PC-3 (cell line): ENCODE results near the gene PLPPR3. TPM values are rescaled to one million over a fixed set of nuclear protein-coding genes. Genes with fewer than 3 reads are reported as not detected.

Experiments used
- ATAC-seq: fragments of 200-7000 bp; cut with Tn5 transposase; 2 replicates; pipeline ENCODE4 v1.9.1; 2020; ENCODE audit warnings: mild to moderate bottlenecking, moderate library complexity
- BruUV-seq: library from RNA; stranded (reverse); fragments of 400-500 nt; replicated peaks from 2 replicates; lab custom pipeline; 2021; lab: Mats Ljungman, UMichigan
- CTCF ChIA-PET: fragments of 300-600 bp; sonication (Branson Sonifier 250); formaldehyde crosslinking; loops from one replicate; lab custom pipeline; 2022; ENCODE audit warnings: antibody characterized with exemption; lab: Charles Lee
- POLR2A ChIA-PET: fragments of 300-600 bp; sonication (Branson Sonifier 250); formaldehyde crosslinking; loops from one replicate; lab custom pipeline; 2022; ENCODE audit warnings: antibody characterized with exemption; ENCODE audit not compliant: unreplicated experiment; lab: Charles Lee
- DNase-seq: peaks from one replicate; pipeline ENCODE4 v3.0.0-alpha.2; 2015
- H2AFZ ChIP-seq: fragments of 300-600 bp; sonication (generic); 2 replicates; pipeline ENCODE4 v1.6.0; 2016; ENCODE audit warnings: antibody characterized with exemption, low read length
- H3F3A ChIP-seq: fragments of 300-600 bp; sonication (generic); one replicate; pipeline ENCODE4 v1.6.0; 2017; ENCODE audit warnings: antibody characterized with exemption, low read length, control low read depth, mild to moderate bottlenecking; ENCODE audit not compliant: unreplicated experiment
- H3K27ac ChIP-seq: fragments of 300-600 bp; sonication (generic); 2 replicates; pipeline ENCODE4 v1.5.1; 2016; ENCODE audit warnings: mild to moderate bottlenecking, low read length
- H3K27me3 ChIP-seq: fragments of 300-600 bp; sonication (generic); 2 replicates; pipeline ENCODE4 v1.6.1; 2016; ENCODE audit warnings: low read length, mixed read lengths
- H3K36me3 ChIP-seq: fragments of 300-600 bp; sonication (generic); 2 replicates; pipeline ENCODE4 v1.6.1; 2016; ENCODE audit warnings: low read depth, mixed run types, low read length, mixed read lengths
- H3K4me1 ChIP-seq: fragments of 300-600 bp; sonication (generic); 2 replicates; pipeline ENCODE4 v1.5.1; 2016; ENCODE audit warnings: low read length; ENCODE audit not compliant: insufficient read depth
- H3K4me2 ChIP-seq: fragments of 300-600 bp; sonication (generic); 2 replicates; pipeline ENCODE4 v1.6.0; 2016; ENCODE audit warnings: low read length
- H3K4me3 ChIP-seq: fragments of 300-600 bp; sonication (generic); 2 replicates; pipeline ENCODE4 v1.5.1; 2016; ENCODE audit warnings: mild to moderate bottlenecking, low read length, mixed read lengths
- H3K79me2 ChIP-seq: fragments of 300-600 bp; sonication (generic); 2 replicates; pipeline ENCODE4 v1.6.1; 2017; ENCODE audit warnings: low read length, mixed read lengths
- H3K9ac ChIP-seq: fragments of 300-600 bp; sonication (generic); 2 replicates; pipeline ENCODE4 v1.6.0; 2016; ENCODE audit warnings: mild to moderate bottlenecking, low read length
- H3K9me2 ChIP-seq: fragments of 300-600 bp; sonication (generic); replicated peaks from 2 replicates; pipeline ENCODE4 v1.6.1; 2016; ENCODE audit warnings: mixed run types, low read length, mixed read lengths
- H3K9me3 ChIP-seq: fragments of 300-600 bp; sonication (generic); 2 replicates; pipeline ENCODE4 v1.6.1; 2016; ENCODE audit warnings: low read length, mixed read lengths
- H4K20me1 ChIP-seq: fragments of 300-600 bp; sonication (generic); 2 replicates; pipeline ENCODE4 v1.6.1; 2016; ENCODE audit warnings: low read length, mixed read lengths
- CTCF ChIP-seq: fragments of 300-600 bp; sonication (generic); conservative IDR thresholded peaks from 2 replicates; pipeline ENCODE4 v1.5.1; 2017; ENCODE audit warnings: antibody characterized with exemption, low read depth, mild to moderate bottlenecking, low read length
- EZH2 ChIP-seq: fragments of 300-600 bp; sonication (generic); IDR thresholded peaks from one replicate; pipeline ENCODE4 v1.6.1; 2017; ENCODE audit warnings: antibody characterized with exemption, mild to moderate bottlenecking, low read length; ENCODE audit not compliant: unreplicated experiment
- EZH2phosphoT487 ChIP-seq: fragments of 300-600 bp; sonication (generic); IDR thresholded peaks from 2 replicates; pipeline ENCODE4 v1.6.1; 2018; ENCODE audit warnings: mild to moderate bottlenecking, antibody characterized with exemption, low read length, borderline replicate concordance
- intact Hi-C: fragments of 100-400 bp; cut with micrococcal nuclease; formaldehyde crosslinking; loops from 2 replicates; pipeline ENCODE4 v1.9.0; 2023
- total RNA-seq: library from RNA; depleted of rRNA; stranded (reverse); fragments of >200 nt; gene quantifications from 2 replicates; pipeline ENCODE4 v1.2.3, GENCODE V29; 2014

Gene PLPPR3
- total RNA-seq, 1 experiment from 2014 or later: not detected

- Histone ChIP-seq H3K4me3 (no peak overlapping the region), H3K9me2 (no peaks in the 10 kb centered on the region), H3K27ac (no peak overlapping the region), H3F3A (no peaks in the 10 kb centered on the region), H3K9me3 (no peaks in the 10 kb centered on the region), H2AFZ (no peak overlapping the region), H3K9ac (no peak overlapping the region), H3K4me2 (no peak overlapping the region), H3K27me3 (no peaks in the 10 kb centered on the region), H3K36me3 (no peaks in the 10 kb centered on the region), H3K4me1 (no peaks in the 10 kb centered on the region), H3K79me2 (0 out of 2 replicates have a peak, but pooled peaks cover 3% of the 10 kb centered on the region), H4K20me1 (no peaks in the 10 kb centered on the region)
- ATAC-seq (no peak), DNase-seq (no peak)
- intact Hi-C loops: no loop called here
- CTCF ChIA-PET: no interaction called here
- TF ChIP-seq EZH2: no peak
- no peak for TF ChIP-seq EZH2phosphoT487
- TF ChIP-seq CTCF: no peak
- POLR2A ChIA-PET: no interaction called here
- no TSS peak for BruUV-seq
These were observed 30.7 kb downstream of the PLPPR3 start for GRCh38 chr19:791007-791566.

GRCh38 chr19:789701-790060, 32.1 kb downstream of the PLPPR3 start:
- Histone ChIP-seq H3K9me3 (no peaks in the 10 kb centered on the region), H3K36me3 (no peaks in the 10 kb centered on the region), H4K20me1 (no peaks in the 10 kb centered on the region), H3K27me3 (no peaks in the 10 kb centered on the region), H3K27ac (no peak overlapping the region), H3K79me2 (peaks cover 14% of the 10 kb centered on the region), H3K4me3 (no peak overlapping the region), H2AFZ (no peak overlapping the region), H3F3A (no peaks in the 10 kb centered on the region), H3K4me2 (no peak overlapping the region), H3K4me1 (0 out of 2 replicates have a peak, but pooled peaks cover under 1% of the 10 kb centered on the region), H3K9me2 (no peaks in the 10 kb centered on the region), H3K9ac (no peak overlapping the region)
- no peak for ATAC-seq
- TF ChIP-seq EZH2phosphoT487 (no peak), CTCF (no peak), EZH2 (no peak)
- ChIA-PET CTCF (no interaction called here), POLR2A (no interaction called here)
- no peak for DNase-seq
- no TSS peak for BruUV-seq
- intact Hi-C loops: no loop called here

GRCh38 chr19:788983-789700, 32.6 kb downstream of the PLPPR3 start:
- no peaks in the 10 kb centered on the region for H3F3A ChIP-seq
- no peak overlapping the region for H2AFZ ChIP-seq
- ChIA-PET CTCF (no interaction called here), POLR2A (no interaction called here)
- H3K27ac ChIP-seq: no peak overlapping the region
- intact Hi-C loops: no loop called here
- DNase-seq (no peak), ATAC-seq (no peak)
- no peaks in the 10 kb centered on the region for H3K9me3 ChIP-seq
- no peak for TF ChIP-seq EZH2phosphoT487
- no peak for TF ChIP-seq EZH2
- TF ChIP-seq CTCF: no peak
- H3K27me3 ChIP-seq: no peaks in the 10 kb centered on the region
- no peaks in the 10 kb centered on the region for H3K36me3 ChIP-seq
- no peaks in the 10 kb centered on the region for H4K20me1 ChIP-seq
- H3K4me2 ChIP-seq: no peak overlapping the region
- H3K9me2 ChIP-seq: no peaks in the 10 kb centered on the region
- peaks cover 20% of the 10 kb centered on the region for H3K79me2 ChIP-seq
- BruUV-seq: no TSS peak
- H3K4me3 ChIP-seq: no peak overlapping the region
- no peak overlapping the region for H3K9ac ChIP-seq
- H3K4me1 ChIP-seq: 0 out of 2 replicates have a peak, but pooled peaks cover 4% of the 10 kb centered on the region
